ENCODE results near the gene TRAF3IP3. TPM values are rescaled to one million over a fixed set of nuclear protein-coding genes. Genes with fewer than 3 reads are reported as not detected.

The TRAF3IP3 gene
- polyA plus RNA-seq, 1 donor from 2014 or later = not detected

DNA sequence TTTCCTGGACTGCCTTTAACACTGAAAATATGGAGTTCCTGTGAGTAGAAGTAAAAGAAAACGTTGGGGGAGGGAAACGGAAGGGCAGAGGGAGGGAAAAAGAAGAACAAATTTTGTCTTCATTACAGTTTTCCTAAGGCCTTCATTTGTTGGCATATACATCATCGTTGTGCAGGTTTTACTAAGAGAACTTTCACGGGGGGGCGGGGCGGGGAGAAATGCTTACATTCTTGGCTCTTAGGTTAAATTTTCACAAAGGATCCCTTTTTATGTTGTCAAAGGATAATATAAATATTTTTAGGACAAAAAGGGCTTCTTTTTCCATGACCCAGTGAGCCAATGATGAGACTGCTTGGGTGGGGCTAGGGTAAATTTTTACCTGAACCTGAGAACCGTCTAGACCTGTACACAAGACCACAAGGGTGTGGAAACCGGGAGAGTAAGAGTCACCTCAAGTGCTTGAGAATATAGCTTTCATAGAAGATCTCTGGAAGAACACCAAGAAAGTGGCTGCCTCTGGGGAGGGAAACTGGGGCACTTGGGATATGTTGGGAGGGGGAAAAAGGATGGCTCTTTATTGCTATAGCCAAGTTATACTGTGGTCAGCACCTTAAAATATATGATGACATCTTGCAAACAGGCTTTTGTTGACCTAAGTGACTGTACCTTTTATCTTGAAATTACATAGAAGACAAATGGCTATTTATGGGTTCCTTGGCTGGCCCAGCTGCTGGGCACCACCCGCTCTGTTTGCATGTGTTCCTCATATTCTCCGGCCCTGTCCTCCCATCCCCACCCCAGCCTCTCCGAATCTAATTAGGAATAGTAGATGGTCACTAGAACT, 70.0 kb downstream of the TRAF3IP3 start:
- Histone ChIP-seq H3K9ac (ENCODE audit: low read length) (no peak overlapping the region), H3K27ac (ENCODE audit: low read length) (no peak overlapping the region), H3K9me2 (ENCODE audit: insufficient read depth, low read length) (no peaks in the 10 kb centered on the region), H3K4me2 (ENCODE audit: low read length) (no peak overlapping the region), H3F3A (ENCODE audit: insufficient read depth, low read length, poor library complexity, severe bottlenecking) (no peaks in the 10 kb centered on the region), H3K4me3 (ENCODE audit: low read length) (no peak overlapping the region), H3K27me3 (ENCODE audit: insufficient read depth, low read depth, low read length) (no peaks in the 10 kb centered on the region), H2AFZ (ENCODE audit: low read depth, low read length) (no peak overlapping the region), H3K36me3 (ENCODE audit: insufficient read depth, low read length) (no peaks in the 10 kb centered on the region), H3K9me3 (ENCODE audit: low read length) (no peaks in the 10 kb centered on the region), H3K79me2 (replicated peaks; ENCODE audit: insufficient read depth, low read length) (no peaks in the 10 kb centered on the region), H4K20me1 (ENCODE audit: insufficient read depth) (no peaks in the 10 kb centered on the region)
- no peak for TF ChIP-seq EZH2 (IDR thresholded peaks at IDR 0.05; ENCODE audit: borderline replicate concordance, insufficient read depth, low read length, poor library complexity, severe bottlenecking)
- TF ChIP-seq, protein P1, sequence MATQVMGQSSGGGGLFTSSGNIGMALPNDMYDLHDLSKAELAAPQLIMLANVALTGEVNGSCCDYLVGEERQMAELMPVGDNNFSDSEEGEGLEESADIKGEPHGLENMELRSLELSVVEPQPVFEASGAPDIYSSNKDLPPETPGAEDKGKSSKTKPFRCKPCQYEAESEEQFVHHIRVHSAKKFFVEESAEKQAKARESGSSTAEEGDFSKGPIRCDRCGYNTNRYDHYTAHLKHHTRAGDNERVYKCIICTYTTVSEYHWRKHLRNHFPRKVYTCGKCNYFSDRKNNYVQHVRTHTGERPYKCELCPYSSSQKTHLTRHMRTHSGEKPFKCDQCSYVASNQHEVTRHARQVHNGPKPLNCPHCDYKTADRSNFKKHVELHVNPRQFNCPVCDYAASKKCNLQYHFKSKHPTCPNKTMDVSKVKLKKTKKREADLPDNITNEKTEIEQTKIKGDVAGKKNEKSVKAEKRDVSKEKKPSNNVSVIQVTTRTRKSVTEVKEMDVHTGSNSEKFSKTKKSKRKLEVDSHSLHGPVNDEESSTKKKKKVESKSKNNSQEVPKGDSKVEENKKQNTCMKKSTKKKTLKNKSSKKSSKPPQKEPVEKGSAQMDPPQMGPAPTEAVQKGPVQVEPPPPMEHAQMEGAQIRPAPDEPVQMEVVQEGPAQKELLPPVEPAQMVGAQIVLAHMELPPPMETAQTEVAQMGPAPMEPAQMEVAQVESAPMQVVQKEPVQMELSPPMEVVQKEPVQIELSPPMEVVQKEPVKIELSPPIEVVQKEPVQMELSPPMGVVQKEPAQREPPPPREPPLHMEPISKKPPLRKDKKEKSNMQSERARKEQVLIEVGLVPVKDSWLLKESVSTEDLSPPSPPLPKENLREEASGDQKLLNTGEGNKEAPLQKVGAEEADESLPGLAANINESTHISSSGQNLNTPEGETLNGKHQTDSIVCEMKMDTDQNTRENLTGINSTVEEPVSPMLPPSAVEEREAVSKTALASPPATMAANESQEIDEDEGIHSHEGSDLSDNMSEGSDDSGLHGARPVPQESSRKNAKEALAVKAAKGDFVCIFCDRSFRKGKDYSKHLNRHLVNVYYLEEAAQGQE (IDR thresholded peaks at IDR 0.05; ENCODE audit: borderline replicate concordance) = no peak
- TF ChIP-seq RAD21 (conservative IDR thresholded peaks at IDR 0.05) = no peak
- TF ChIP-seq, protein P2, sequence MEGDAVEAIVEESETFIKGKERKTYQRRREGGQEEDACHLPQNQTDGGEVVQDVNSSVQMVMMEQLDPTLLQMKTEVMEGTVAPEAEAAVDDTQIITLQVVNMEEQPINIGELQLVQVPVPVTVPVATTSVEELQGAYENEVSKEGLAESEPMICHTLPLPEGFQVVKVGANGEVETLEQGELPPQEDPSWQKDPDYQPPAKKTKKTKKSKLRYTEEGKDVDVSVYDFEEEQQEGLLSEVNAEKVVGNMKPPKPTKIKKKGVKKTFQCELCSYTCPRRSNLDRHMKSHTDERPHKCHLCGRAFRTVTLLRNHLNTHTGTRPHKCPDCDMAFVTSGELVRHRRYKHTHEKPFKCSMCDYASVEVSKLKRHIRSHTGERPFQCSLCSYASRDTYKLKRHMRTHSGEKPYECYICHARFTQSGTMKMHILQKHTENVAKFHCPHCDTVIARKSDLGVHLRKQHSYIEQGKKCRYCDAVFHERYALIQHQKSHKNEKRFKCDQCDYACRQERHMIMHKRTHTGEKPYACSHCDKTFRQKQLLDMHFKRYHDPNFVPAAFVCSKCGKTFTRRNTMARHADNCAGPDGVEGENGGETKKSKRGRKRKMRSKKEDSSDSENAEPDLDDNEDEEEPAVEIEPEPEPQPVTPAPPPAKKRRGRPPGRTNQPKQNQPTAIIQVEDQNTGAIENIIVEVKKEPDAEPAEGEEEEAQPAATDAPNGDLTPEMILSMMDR (IDR thresholded peaks at IDR 0.05; ENCODE audit: poor library complexity, severe bottlenecking) = no peak
- no peak for TF ChIP-seq MXI1 (conservative IDR thresholded peaks at IDR 0.05; ENCODE audit: poor library complexity, severe bottlenecking)
- TF ChIP-seq EP300 (conservative IDR thresholded peaks at IDR 0.05; ENCODE audit: poor library complexity, severe bottlenecking) = no peak
- TF ChIP-seq POLR2AphosphoS5 (IDR thresholded peaks at IDR 0.05) = no peak
- TF ChIP-seq SMC3 (conservative IDR thresholded peaks at IDR 0.05; ENCODE audit: poor library complexity) = no peak
- no peak for TF ChIP-seq TAF1 (IDR thresholded peaks at IDR 0.05; ENCODE audit: low read depth)

DNA sequence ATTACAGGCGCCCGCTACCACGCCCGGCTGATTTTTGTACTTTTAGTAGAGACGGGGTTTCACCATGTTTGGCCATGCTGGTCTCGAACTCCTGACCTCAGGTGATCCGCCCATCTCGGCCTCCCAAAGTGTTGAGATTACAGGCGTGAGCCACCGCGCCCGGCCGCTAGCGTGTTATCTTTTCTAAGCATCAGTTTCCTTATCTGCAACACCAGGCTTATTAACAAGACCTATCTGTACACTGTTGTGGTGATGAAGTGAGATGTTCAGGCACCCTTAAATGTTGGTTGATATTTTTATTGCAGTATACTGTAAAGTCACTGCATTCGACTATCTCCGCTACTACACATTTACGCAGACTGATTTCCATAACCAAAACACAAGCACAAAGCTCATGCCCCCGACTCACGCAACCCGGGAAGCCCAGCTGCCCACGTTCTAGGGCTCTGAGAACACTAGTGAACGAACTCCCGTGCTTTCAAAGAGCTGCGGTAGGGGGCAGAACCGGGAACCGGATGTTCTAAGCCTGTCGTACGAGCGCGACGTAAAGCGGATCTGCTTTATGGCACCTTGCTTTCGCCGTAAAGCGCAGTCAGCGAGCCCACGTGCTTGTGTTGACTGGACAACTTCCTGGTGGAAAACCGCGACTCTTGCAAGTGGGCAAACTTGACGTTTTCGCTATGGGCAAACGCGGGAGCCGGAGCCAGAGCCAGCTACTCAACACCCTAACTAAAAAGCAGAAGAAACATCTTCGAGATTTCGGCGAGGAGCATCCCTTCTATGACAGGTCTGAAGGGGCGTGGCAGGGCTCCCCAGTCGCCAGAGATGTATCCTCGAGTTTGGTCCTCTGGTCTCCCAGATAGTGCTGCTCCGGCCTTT, 71.8 kb downstream of the TRAF3IP3 start, which contains the start of gene UTP25:
Gene UTP25, plus strand, starts transcription at position 589 of the 879 bp plus-strand sequence. Its CDS starts 92 bp downstream, at position 681.
- no peaks in the 10 kb centered on the region for H4K20me1 ChIP-seq (ENCODE audit: insufficient read depth)
- TF ChIP-seq TAF1 (IDR thresholded peaks at IDR 0.05; ENCODE audit: low read depth) (peak; percentile 78), POLR2AphosphoS5 (IDR thresholded peaks at IDR 0.05) (peak; percentile 57), RAD21 (conservative IDR thresholded peaks at IDR 0.05) (peak; percentile 56), EP300 (conservative IDR thresholded peaks at IDR 0.05; ENCODE audit: poor library complexity, severe bottlenecking) (no peak), MXI1 (conservative IDR thresholded peaks at IDR 0.05; ENCODE audit: poor library complexity, severe bottlenecking) (peak; percentile 99), SMC3 (conservative IDR thresholded peaks at IDR 0.05; ENCODE audit: poor library complexity) (peak; percentile 76), EZH2 (IDR thresholded peaks at IDR 0.05; ENCODE audit: borderline replicate concordance, insufficient read depth, low read length, poor library complexity, severe bottlenecking) (no peak)
- TF ChIP-seq, protein P1 (IDR thresholded peaks at IDR 0.05; ENCODE audit: borderline replicate concordance) = peak; percentile 86
- TF ChIP-seq, protein P2 (IDR thresholded peaks at IDR 0.05; ENCODE audit: poor library complexity, severe bottlenecking) = peak; percentile 93
- peak within 1 kb of the TSS; percentile 46 for H3K4me2 ChIP-seq (ENCODE audit: low read length)
- peak within 1 kb of the TSS; percentile 91 for H3K4me3 ChIP-seq (ENCODE audit: low read length)
- H3K9ac ChIP-seq (ENCODE audit: low read length) = peak within 1 kb of the TSS; percentile 59
- H3K79me2 ChIP-seq (replicated peaks; ENCODE audit: insufficient read depth, low read length) = no peaks in the 10 kb centered on the region
- H3K27ac ChIP-seq (ENCODE audit: low read length) = peak within 1 kb of the TSS; percentile 66
- H3K36me3 ChIP-seq (ENCODE audit: insufficient read depth, low read length) = no peaks in the 10 kb centered on the region
- H3F3A ChIP-seq (ENCODE audit: insufficient read depth, low read length, poor library complexity, severe bottlenecking) = no peaks in the 10 kb centered on the region
- no peaks in the 10 kb centered on the region for H3K9me3 ChIP-seq (ENCODE audit: low read length)
- H3K9me2 ChIP-seq (ENCODE audit: insufficient read depth, low read length) = no peaks in the 10 kb centered on the region
- peak within 1 kb of the TSS; percentile 92 for H2AFZ ChIP-seq (ENCODE audit: low read depth, low read length)
- H3K27me3 ChIP-seq (ENCODE audit: insufficient read depth, low read depth, low read length) = no peaks in the 10 kb centered on the region

All from neural cell (in vitro differentiated cells).